HuH-7.5 (cell line): ENCODE measurements around the gene TRIM38.
"Not testable (repeated sequence)": the region's sequence is repeated elsewhere in the genome, so short reads cannot be mapped to it uniquely, and the experiment has no call there.

Experiments used
- DNase-seq: peaks from one replicate; pipeline ENCODE4 v3.0.0; 2011; ENCODE audit warnings: low spot score

The TRIM38 gene

GRCh38 chr6:25942561-25943147, 19.9 kb upstream of the TRIM38 start:
- no peak for DNase-seq

- DNase-seq = no peak
These were observed 18.7 kb upstream of the TRIM38 start for GRCh38 chr6:25943887-25944286.

GRCh38 chr6:25944688-25945574, 17.7 kb upstream of the TRIM38 start:
- DNase-seq = no peak

GRCh38 chr6:25945738-25946137, 16.9 kb upstream of the TRIM38 start:
- not testable (repeated sequence) for DNase-seq

- DNase-seq = no peak
These were observed 16.0 kb upstream of the TRIM38 start for GRCh38 chr6:25946631-25947030.

- DNase-seq = not testable (repeated sequence)
These were observed 15.1 kb upstream of the TRIM38 start for GRCh38 chr6:25947492-25947891.

GRCh38 chr6:25949695-25950094, 12.9 kb upstream of the TRIM38 start:
- no peak for DNase-seq

GRCh38 chr6:25950297-25950696, 12.3 kb upstream of the TRIM38 start:
- DNase-seq = no peak

GRCh38 chr6:25951296-25952032, 11.1 kb upstream of the TRIM38 start:
- DNase-seq = no peak

GRCh38 chr6:25952535-25952934, 10.1 kb upstream of the TRIM38 start:
- DNase-seq = no peak

- no peak for DNase-seq
These were observed 8.9 kb upstream of the TRIM38 start for GRCh38 chr6:25953733-25954132.

- DNase-seq = no peak
These were observed 7.8 kb upstream of the TRIM38 start for GRCh38 chr6:25954756-25955155.

GRCh38 chr6:25956226-25956625, 6.4 kb upstream of the TRIM38 start:
- DNase-seq = no peak

GRCh38 chr6:25958700-25959162, 3.9 kb upstream of the TRIM38 start:
- no peak for DNase-seq

GRCh38 chr6:25959890-25960536, 2.6 kb upstream of the TRIM38 start:
- no peak for DNase-seq

- DNase-seq = no peak
These were observed 1.9 kb upstream of the TRIM38 start for GRCh38 chr6:25960734-25961133.

- no peak for DNase-seq
These were observed 918 bp upstream of the TRIM38 start for GRCh38 chr6:25961619-25962148.

- no peak for DNase-seq
These were observed 973 bp downstream of the TRIM38 start for GRCh38 chr6:25963426-25964123.

GRCh38 chr6:25965058-25965457, 2.5 kb downstream of the TRIM38 start:
- DNase-seq = no peak

GRCh38 chr6:25966711-25967110, 4.1 kb downstream of the TRIM38 start:
- no peak for DNase-seq

- no peak for DNase-seq
These were observed 6.2 kb downstream of the TRIM38 start for GRCh38 chr6:25968769-25969168.
